Stimulated activated CD4-positive, alpha-beta T cell treated with anti-CD3 and anti-CD28 coated beads, Interleukin-12 subunit alpha, Interleukin-12 subunit beta, amount 100 ng/mL, for 24 hours (primary cell): Measurements from ENCODE around the gene DGCR6L.
"Not testable (repeated sequence)": the region's sequence is repeated elsewhere in the genome, so short reads cannot be mapped to it uniquely, and the experiment has no call there.

Experiments
- DNase-seq, 2 experiments: peaks; one replicate each; pipeline ENCODE4 v3.0.0-alpha.2; 2020; ENCODE audit warnings: low read depth in 2 of 2

The DGCR6L gene

GRCh38 chr22:20308806-20309650 lies 10.8 kb downstream of the DGCR6L start:
- not testable (repeated sequence) for DNase-seq

DNA sequence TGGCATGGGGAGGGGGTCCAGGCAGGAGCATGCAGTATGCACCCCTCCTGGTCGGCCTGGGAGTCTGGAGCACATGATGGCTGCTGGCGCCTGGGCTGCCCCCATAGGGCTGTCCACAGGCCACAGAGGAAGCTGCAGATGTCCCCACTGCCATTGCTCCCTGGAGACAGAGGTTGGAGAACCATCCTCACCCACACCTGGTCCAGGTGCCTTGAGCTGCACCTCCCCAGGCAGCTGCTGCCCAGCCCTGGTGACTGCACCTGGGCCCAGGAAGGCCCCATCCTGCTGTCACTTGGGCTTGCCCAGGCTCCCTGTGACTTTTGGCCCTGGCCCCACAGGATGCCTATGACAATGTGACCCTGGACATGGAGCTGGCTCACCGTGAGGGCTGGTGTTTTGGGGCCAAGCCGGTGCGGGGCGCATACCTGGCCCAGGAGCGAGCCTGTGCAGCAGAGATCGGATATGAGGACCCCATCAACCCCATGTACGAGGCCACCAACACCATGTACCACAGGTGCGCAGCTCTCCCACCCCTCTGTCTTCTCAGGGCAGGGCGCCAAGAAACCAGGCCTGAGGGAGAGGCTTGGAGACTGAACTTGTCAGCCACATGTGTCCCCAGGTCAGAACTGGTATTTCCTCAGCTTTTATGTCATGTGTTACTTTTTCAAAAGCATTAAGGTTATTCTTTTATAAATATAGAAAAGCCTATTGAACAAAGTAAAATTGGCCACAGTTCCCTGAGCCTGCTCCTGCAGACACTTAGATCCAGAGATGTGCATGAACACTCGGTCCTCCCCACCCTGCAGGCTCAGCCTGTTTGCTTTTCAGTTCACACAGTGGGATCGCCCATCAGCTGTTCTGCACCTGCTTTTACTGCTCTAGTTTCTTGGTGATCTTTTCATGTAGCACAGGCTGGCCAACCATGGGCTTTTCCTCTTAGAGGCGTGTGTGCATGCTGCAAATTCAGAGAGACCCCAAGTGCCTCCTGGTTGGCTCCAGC lies 12.1 kb downstream of the DGCR6L start:
- not testable (repeated sequence) for DNase-seq

DNA sequence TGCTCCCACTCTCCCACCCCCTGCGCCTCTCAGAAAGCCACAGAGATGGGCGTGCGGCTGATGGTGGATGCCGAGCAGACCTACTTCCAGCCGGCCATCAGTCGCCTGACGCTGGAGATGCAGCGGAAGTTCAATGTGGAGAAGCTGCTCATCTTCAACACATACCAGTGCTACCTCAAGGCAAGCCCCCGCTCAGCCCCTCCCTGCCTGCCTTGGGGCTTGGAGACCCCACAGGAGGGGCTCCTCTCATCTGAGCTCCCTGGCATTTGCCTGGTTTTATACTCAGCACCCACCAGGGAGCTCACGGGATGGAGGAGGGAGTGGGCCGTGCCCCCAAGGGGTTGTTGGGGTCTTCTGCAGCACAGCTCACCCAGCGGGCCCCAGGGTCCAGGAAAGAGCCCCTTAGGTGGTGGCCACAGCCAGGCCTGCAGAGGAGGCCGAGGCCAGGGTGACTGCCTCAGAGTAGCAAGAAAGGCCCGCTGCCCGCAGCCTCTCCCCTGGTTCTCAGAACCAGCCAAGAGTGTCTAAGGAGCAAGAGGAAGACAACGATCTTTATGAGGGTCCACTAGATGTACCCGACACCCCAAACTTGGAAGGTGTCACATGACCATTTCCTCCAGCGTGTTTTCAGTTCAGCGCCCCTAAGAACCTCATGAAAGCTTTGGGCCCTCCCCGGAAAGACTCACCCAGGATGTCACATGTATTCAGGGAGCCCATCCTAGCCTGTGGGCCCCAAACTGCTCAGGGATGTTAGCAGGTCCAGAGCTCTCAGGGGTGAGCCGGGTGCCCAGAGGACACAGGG lies 13.0 kb downstream of the DGCR6L start:
- DNase-seq = not testable (repeated sequence)

DNA sequence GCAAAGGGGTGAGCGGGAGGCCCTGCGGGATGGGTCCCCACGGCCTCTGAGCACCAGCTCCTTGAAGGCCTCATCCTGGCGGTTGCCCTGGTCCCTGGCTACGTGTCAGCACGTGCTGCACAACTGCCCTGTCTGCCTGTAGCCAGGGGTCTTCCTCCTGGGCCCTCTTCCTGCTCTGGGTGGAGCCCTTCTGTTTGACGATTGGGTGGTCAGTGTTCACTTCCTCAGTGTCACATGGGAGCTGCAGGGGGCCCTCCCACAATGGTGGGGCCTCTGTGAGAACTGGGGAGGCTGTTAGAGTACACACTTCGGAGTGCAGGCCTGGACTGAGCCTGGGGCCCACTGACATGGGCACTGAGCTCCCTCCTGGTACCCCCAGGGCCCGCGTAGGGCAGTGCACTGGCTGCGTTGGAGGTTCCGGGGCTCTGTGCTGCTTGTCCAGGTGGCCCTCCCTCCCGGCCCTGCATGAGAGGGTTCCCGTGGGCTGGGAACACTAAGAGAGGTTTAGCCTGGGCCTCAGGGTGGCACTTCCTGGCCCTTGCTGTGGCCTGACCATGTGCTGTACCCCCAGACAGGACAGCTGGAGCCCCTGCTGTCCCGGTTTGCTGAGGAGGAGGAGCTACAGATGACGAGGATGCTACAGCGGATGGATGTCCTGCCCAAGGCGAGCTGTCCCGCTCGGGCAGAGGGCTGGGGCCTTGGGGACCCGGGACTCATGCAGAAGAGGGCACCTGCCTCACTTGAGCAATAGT lies 13.8 kb downstream of the DGCR6L start:
- DNase-seq = no peak

DNA sequence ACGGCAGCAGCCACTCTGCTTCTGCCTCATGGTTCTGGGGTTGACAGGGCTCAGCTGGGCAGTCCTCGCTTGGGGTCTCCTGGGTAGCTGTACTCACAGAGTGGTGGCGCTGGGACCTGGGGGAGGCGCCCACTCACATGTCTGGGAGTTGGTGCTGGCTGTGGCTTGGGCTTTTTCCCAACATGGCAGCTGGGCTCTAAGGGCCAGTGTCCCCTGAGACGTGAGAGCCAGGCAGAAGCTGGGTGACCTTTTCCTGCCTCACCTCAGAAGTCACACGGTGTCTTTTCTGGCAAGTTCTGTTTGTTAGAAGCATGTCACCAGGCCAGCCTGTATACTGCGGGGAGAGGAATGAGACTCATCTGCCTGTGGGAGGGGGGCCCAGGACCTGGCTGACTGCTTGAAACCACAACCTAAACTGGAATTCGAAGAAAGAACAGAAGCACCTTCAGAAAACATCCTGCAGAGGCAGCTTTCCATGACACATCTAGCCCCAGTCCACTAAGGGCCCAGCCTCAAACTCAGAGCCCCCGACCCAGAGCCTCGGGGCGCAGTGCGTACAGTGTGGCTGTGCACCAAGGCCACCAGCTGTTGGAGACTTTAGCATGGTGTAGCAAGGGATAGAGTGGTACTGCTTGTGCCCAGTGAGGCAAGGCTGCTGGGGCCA lies 14.5 kb downstream of the DGCR6L start:
- DNase-seq = not testable (repeated sequence)

- DNase-seq = no peak
These were observed 15.2 kb downstream of the DGCR6L start for GRCh38 chr22:20304646-20305045.

GRCh38 chr22:20303229-20303534 lies 16.7 kb downstream of the DGCR6L start:
- not testable (repeated sequence) for DNase-seq

DNA sequence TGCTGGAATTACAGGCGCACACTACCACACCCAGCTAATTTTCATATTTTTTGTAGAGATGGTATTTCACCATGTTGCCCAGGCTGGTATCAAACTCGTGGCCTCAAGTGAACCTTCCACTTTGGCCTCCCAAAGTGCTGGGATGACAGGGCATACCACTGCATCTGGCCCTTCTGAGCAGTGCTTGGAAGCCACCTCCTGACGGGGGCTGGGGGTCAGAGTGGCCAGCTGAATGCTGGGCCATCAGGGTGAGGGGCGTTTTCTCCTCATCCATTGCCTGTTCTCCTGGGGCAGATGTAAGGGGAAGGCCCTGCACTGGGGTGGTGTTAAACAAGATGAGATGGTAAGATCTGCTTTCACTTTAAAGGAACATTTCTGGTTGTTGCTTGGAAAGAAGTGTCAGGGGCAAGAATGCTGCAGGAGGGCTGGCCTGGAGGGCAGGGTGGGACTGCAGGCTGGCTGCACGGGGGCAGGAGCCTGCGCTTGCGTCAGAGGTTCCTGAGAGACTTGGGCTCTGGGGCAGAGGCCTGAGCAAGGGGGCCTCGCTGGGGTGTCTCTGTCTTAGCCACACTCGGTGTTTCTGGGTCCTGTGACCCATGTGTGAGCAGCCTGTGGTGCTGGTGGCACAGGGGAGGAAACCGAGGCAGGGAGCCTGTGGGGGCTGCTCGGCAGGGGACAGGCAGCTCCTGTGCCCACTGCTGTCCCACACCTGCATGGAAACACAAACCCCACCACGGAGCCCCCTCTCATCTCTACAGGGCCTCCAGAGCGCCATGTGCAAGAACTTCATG lies 17.2 kb downstream of the DGCR6L start:
- no peak for DNase-seq

- DNase-seq = no peak
These were observed 20.1 kb downstream of the DGCR6L start for GRCh38 chr22:20299746-20300136.

GRCh38 chr22:20298803-20299745 lies 20.8 kb downstream of the DGCR6L start:
- DNase-seq = peak; percentile 86 to 91

DNA sequence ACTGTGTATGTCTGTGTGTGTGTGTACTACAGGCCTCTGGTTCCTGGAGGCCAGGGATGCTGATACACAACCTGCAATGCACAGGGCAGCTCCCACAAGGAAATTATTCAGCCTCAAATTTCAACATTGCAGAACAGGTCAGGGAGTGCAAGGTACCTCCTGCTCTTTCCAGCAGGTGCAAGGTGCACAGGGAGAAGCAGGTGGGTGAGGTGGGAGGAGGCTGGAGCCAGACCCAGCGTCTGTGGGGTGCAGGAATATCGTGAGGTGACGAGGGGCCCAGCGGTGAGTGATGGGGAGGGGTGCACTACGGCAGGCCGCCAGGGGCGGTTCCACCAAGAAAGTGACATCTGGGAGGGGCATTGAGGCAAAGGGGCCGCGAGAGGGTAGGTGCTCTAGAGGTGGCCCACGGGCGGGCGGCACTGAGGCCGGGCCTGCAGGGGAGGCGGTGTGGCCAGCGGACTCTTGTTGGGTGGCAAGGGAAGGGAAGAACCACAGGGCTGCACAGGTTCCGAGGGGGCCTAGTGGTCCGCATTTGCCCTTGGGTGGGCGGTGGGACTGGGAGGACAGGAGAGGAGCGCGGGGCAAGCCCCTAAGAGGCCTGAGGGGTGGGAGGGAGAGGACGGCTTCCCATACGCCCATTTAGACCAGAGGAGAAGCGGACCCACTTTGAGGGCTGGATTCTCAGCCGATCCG lies 21.6 kb downstream of the DGCR6L start:
- no peak for DNase-seq

DNA sequence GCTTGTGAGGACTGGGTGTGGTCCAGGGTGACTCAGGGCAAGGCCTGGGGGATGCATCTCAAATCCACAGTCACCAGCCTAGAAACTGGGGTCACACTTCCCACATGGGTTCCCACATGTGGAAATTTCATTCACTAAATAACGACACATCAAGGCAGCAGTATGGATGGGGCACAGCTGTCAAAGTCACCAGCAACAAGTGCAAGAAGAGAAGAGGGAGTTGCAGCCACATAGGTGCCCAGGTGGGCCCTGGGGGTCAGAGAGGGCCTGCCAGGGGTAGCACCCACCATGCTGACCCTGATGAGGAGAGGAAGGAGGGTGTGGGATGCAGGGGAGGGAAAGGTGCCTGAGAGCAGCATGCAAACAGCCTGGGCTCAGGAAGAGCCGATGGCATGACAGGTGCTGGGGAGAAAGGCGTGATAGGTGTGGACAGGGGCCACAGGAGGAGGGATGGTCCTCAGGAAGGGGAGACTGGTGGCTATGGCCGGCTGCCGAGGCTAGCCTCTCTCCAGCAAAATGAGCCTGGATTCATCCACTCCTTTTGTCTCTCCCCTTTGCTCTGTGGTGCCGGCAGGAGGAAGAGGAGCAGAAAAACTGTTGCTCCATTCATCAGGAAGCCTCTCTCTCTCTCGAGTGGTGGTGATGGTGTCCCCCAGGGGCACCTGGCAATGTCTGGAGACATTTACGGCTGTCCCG lies 22.3 kb downstream of the DGCR6L start:
- no peak for DNase-seq

DNA sequence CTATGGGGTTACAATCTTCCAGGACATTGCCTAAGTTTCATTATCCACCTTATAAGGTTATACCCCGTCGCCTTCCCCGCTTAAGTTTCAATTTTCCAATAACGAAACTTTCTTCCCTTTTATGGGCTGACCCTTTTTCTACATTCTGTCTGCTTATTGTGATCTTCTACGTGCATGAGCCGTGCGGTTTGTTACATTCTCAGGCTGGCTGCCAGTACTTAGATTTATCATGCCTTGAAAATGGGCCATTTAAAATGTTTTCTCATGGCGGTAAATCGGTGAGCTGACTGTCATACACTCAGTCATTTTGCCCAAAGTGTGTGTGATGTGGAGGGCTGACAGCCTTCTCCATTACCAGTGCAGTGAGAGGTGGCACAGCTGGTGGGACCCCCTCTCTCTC lies 23.3 kb downstream of the DGCR6L start:
- no peak for DNase-seq

GRCh38 chr22:20295262-20296064 lies 24.4 kb downstream of the DGCR6L start:
- no peak for DNase-seq

GRCh38 chr22:20292673-20293232 lies 27.1 kb downstream of the DGCR6L start:
- DNase-seq = no peak

DNA sequence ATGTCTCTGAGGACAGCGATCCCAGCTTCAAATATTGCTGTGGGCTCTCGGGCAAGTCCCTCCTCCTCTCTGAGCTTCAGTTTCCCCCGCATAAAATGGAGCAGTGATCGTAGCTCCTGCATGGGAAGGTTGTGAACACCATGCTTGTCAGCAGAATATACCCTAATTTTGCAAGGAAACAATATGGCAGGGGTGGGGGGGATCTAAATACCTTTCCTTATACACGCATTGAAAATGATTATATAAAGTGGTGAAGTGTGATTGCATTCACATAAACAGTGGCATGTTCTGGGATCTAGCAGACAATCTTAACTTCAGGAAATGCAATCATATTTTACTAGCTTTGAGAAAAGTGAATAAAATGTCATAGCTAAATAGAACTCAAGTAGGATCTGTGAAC lies 27.8 kb downstream of the DGCR6L start:
- DNase-seq = no peak
